K562 (cell line): Measurements from ENCODE around the gene NUFIP1. TPM values are rescaled to one million over a fixed set of nuclear protein-coding genes. Genes with fewer than 3 reads are reported as not detected.

Experiments
- ATAC-seq: fragments of 200-7000 bp; cut with Tn5 transposase; 3 replicates; pipeline ENCODE4 v1.9.1; 2020; ENCODE audit warnings: moderate library complexity
- BruUV-seq: library from RNA; stranded (reverse); fragments of 400-500 nt; replicated peaks from 2 replicates; lab custom pipeline; 2021; lab: Mats Ljungman, UMichigan
- CTCF ChIA-PET: fragments of 300-600 bp; formaldehyde crosslinking; extraction: SDS; loops from one replicate; lab custom pipeline; 2021; ENCODE audit warnings: low intra/inter-chr PET ratio; lab: Yijun Ruan, JAX
- POLR2A ChIA-PET: fragments of 300-600, 350-650 bp; sonication (Branson Sonifier 250); formaldehyde crosslinking; extraction: SDS; loops from one replicate; lab custom pipeline; 2021; ENCODE audit warnings: antibody characterized with exemption, inconsistent platforms; lab: Yijun Ruan, JAX
- DNase-seq, 4 experiments: peaks; one replicate each; pipeline versions ENCODE4 v3.0.0 to v3.0.0-alpha.2; 2011 to 2018; ENCODE audit warnings: low spot score in 3 of 4, mixed read lengths in 3 of 4; ENCODE audit errors: extremely low read depth in 1 of 4
- FAIRE-seq: peaks from 2 replicates; lab custom pipeline; 2011; peaks lifted over from hg19 to GRCh38; lab: Jason Lieb, UNC
- H2AFZ ChIP-seq: 2 replicates; pipeline ENCODE4 v1.6.0; 2011; ENCODE audit warnings: low read depth, low read length, control low read depth, inconsistent platforms
- H3K27ac ChIP-seq: fragments of 200-600 bp; 3 replicates; pipeline ENCODE4 v1.8.0; 2011; ENCODE audit warnings: low read depth, mild to moderate bottlenecking, control low read depth, inconsistent platforms, low read length, moderate library complexity, mixed read lengths; ENCODE audit errors: extremely low read depth
- H3K27me3 ChIP-seq, 2 experiments: fragments of 300-600 bp in 1 of 2; 2 replicates in 1 of 2; 3 replicates in 1 of 2; pipeline versions ENCODE4 v1.6.0 to v1.8.0; 2011; ENCODE audit warnings: inconsistent platforms in 2 of 2, low read length in 2 of 2, mild to moderate bottlenecking in 1 of 2, mixed read lengths in 1 of 2, moderate library complexity in 1 of 2; ENCODE audit not compliant: control insufficient read depth in 2 of 2, insufficient read depth in 2 of 2
- H3K36me3 ChIP-seq: fragments of 300-600 bp; 3 replicates; pipeline ENCODE4 v1.8.0; 2011; ENCODE audit warnings: mild to moderate bottlenecking, low read length, inconsistent platforms; ENCODE audit not compliant: control insufficient read depth, insufficient read depth
- H3K4me1 ChIP-seq, 2 experiments: fragments of 200-600 bp in 1 of 2; replicated peaks in 1 of 2; 2 replicates in 1 of 2; 3 replicates in 1 of 2; pipeline versions ENCODE4 v1.5.1 to v1.8.0; 2011; ENCODE audit warnings: inconsistent platforms in 2 of 2, low read length in 2 of 2, mild to moderate bottlenecking in 1 of 2, mixed read lengths in 1 of 2, moderate library complexity in 1 of 2; ENCODE audit not compliant: control insufficient read depth in 2 of 2, insufficient read depth in 2 of 2
- H3K4me2 ChIP-seq: 2 replicates; pipeline ENCODE4 v1.6.1; 2011; ENCODE audit warnings: low read length, control low read depth, inconsistent platforms, mixed read lengths; ENCODE audit not compliant: insufficient read depth
- H3K4me3 ChIP-seq: fragments of 200-600 bp; sonication (generic), shearing (Covaris generic); 2 replicates; pipeline ENCODE4 v1.5.1; 2016; ENCODE audit warnings: control low read depth, inconsistent platforms
- H3K79me2 ChIP-seq: fragments of 200-600 bp; 3 replicates; pipeline ENCODE4 v1.8.0; 2011; ENCODE audit warnings: low read length, inconsistent platforms; ENCODE audit not compliant: control insufficient read depth, insufficient read depth
- H3K9ac ChIP-seq, 2 experiments: 2 replicates each; pipeline versions ENCODE4 v1.6.0 to v1.6.1; 2011; ENCODE audit warnings: low read depth in 2 of 2, low read length in 2 of 2, control low read depth in 1 of 2, inconsistent platforms in 1 of 2, mild to moderate bottlenecking in 1 of 2, mixed read lengths in 1 of 2; ENCODE audit not compliant: insufficient read depth in 1 of 2
- H3K9me1 ChIP-seq: one replicate; pipeline ENCODE4 v1.6.0; 2011; ENCODE audit warnings: inconsistent platforms, mild to moderate bottlenecking, low read length, moderate library complexity; ENCODE audit not compliant: control insufficient read depth, insufficient read depth
- H3K9me3 ChIP-seq: replicated peaks from 2 replicates; pipeline ENCODE4 v1.5.1; 2011; ENCODE audit warnings: low read depth, low read length, inconsistent platforms; ENCODE audit not compliant: control insufficient read depth, insufficient read depth
- H4K20me1 ChIP-seq: replicated peaks from 2 replicates; pipeline ENCODE4 v1.6.1; 2011; ENCODE audit warnings: low read length, inconsistent platforms, mixed read lengths; ENCODE audit not compliant: control insufficient read depth, insufficient read depth
- ATF7 ChIP-seq: fragments of 450-650 bp; IDR thresholded peaks from 2 replicates; pipeline ENCODE4 v1.7.1; 2014; ENCODE audit warnings: mild to moderate bottlenecking, moderate library complexity
- CHD7 ChIP-seq: fragments of 200-600 bp; sonication (generic); IDR thresholded peaks from one replicate; pipeline ENCODE4 v1.6.1; 2012; ENCODE audit warnings: mild to moderate bottlenecking, low read depth, low read length, inconsistent platforms
- EHMT2 ChIP-seq: fragments of 450-650 bp; IDR thresholded peaks from 2 replicates; pipeline ENCODE4 v1.6.1; 2018; ENCODE audit warnings: antibody characterized with exemption
- MYBL2 ChIP-seq, 2 experiments: fragments of 450-650 bp in 1 of 2; sonication (generic) in 1 of 2; formaldehyde crosslinking in 1 of 2; IDR thresholded peaks; 2 replicates each; pipeline versions ENCODE4 v1.6.1 to v1.8.1; 2017 to 2022; ENCODE audit warnings: borderline replicate concordance in 1 of 2, inconsistent platforms in 1 of 2, low read depth in 1 of 2, mild to moderate bottlenecking in 1 of 2, missing genetic modification reagents in 1 of 2, moderate library complexity in 1 of 2
- NRF1 ChIP-seq, 2 experiments: fragments of 450-650 bp; IDR thresholded peaks in 1 of 2; conservative IDR thresholded peaks in 1 of 2; 2 replicates each; pipeline ENCODE4 v1.6.1; 2014; ENCODE audit warnings: mild to moderate bottlenecking in 2 of 2
- PTTG1 ChIP-seq: fragments of 450-650 bp; IDR thresholded peaks from 2 replicates; pipeline ENCODE4 v1.6.1; 2016; ENCODE audit warnings: low read depth, mild to moderate bottlenecking, missing genetic modification characterization, missing compliant biosample characterization
- SMARCA5 ChIP-seq: fragments of 450-650 bp; IDR thresholded peaks from 2 replicates; pipeline ENCODE4 v1.6.1; 2016
- SMARCB1 ChIP-seq: IDR thresholded peaks from 2 replicates; pipeline ENCODE4 v1.6.1; 2011; ENCODE audit warnings: improper control_type of control experiment, low read depth; ENCODE audit not compliant: insufficient read length
- SREBF2 ChIP-seq: sonication (generic); formaldehyde crosslinking; IDR thresholded peaks from 2 replicates; pipeline ENCODE4 v1.4.0; 2020; ENCODE audit warnings: mild to moderate bottlenecking, missing genetic modification reagents
- THRAP3 ChIP-seq: fragments of 450-650 bp; IDR thresholded peaks from 2 replicates; pipeline ENCODE4 v1.6.1; 2016; ENCODE audit warnings: mild to moderate bottlenecking, inconsistent platforms, borderline replicate concordance
- ZBTB7A ChIP-seq: IDR thresholded peaks from 2 replicates; pipeline ENCODE4 v1.6.1; 2011; ENCODE audit warnings: low read depth, mild to moderate bottlenecking, low read length, moderate library complexity, borderline replicate concordance; ENCODE audit not compliant: control insufficient read depth
- ZNF324 ChIP-seq: fragments of 250-450 bp; sonication (Bioruptor Pico); IDR thresholded peaks from 2 replicates; pipeline ENCODE4 v1.4.0; 2020; ENCODE audit warnings: mild to moderate bottlenecking
- ZNF586 ChIP-seq: fragments of 450-650 bp; formaldehyde crosslinking; conservative IDR thresholded peaks from 2 replicates; pipeline ENCODE4 v1.4.0; 2020; ENCODE audit warnings: mild to moderate bottlenecking, moderate library complexity
- ZNF830 ChIP-seq: fragments of 250-450 bp; sonication (Bioruptor Pico); IDR thresholded peaks from 2 replicates; pipeline ENCODE4 v1.5.0; 2021; ENCODE audit warnings: mild to moderate bottlenecking
- WGBS: fragments of 100-300 bp; shearing (Covaris generic); methylation state at CpG from one replicate; pipeline ENCODE4 v1.1.6; 2016; ENCODE audit warnings: low coverage, mixed read lengths; ENCODE audit not compliant: insufficient coverage; ENCODE audit errors: missing lambda C conversion rate; 5-methylcytosine and 5-hydroxymethylcytosine counted together
- in situ Hi-C: fragments of 300-500 bp; cut with MboI; formaldehyde crosslinking; loops from 4 replicates; pipeline ENCODE4 v1.15.0; 2018; ENCODE audit warnings: inconsistent platforms, mixed read lengths
- intact Hi-C: fragments of 100-400 bp; cut with micrococcal nuclease; formaldehyde crosslinking; loops from 2 replicates; pipeline ENCODE4 v1.14.2; 2022
- polyA plus RNA-seq, 8 experiments: library from polyadenylated mRNA; depleted of rRNA in 4 of 8; stranded (reverse) in 5 of 8; unstranded in 3 of 8; fragments of >200 nt; fragmentation: Nextera tagmentation in 2 of 8; fragmentation: Illumina TruSeq in 1 of 8; extraction: Ambion mirVana in 2 of 8; extraction: Trizol in 1 of 8; gene quantifications; 2 replicates each; pipeline versions ENCODE4 v1.2.1 to v1.2.3, GENCODE V29; 2011 to 2014; ENCODE audit warnings: inconsistent platforms in 1 of 8, missing spikeins in 1 of 8
- total RNA-seq, 7 experiments: library from RNA; depleted of rRNA in 6 of 7; stranded (reverse); fragments of >200 nt in 6 of 7; fragmentation: Illumina TruSeq in 2 of 7; extraction: Trizol in 2 of 7; gene quantifications; 2 replicates each; pipeline versions ENCODE4 v1.2.1 to v1.2.3, GENCODE V29; 2011 to 2021; ENCODE audit warnings: low replicate concordance in 1 of 7

NUFIP1 gene
- total and polyA plus RNA-seq, 9 of the 15 experiments (the other 6 are each of a cell fraction or from before 2014, with no cell fraction given), result 2.6 to 9.7 (median 4.1) TPM

GRCh38 chr13:44908266-44908665 lies 81.0 kb downstream of the NUFIP1 start:
- WGBS, result 0% methylated on average over 1 of the region's 1 CpG
- Histone ChIP-seq H3K4me2 (no peak overlapping the region), H3K79me2 (no peaks in the 10 kb centered on the region), H3K36me3 (no peaks in the 10 kb centered on the region), H3K9me1 (no peaks in the 10 kb centered on the region), H3K9ac (no peak overlapping the region), H3K4me3 (no peak overlapping the region), H3K27me3 (peaks cover 15 to 32% of the 10 kb centered on the region in 2 experiments; a peak in 4 of 5 replicates), H3K27ac (no peak overlapping the region), H3K4me1 (no peaks in the 10 kb centered on the region), H3K9me3 (no peaks in the 10 kb centered on the region), H2AFZ (no peak overlapping the region), H4K20me1 (no peaks in the 10 kb centered on the region)
- no peak for DNase-seq
- BruUV-seq, result no TSS peak
- CTCF ChIA-PET, result no interaction called here
- intact Hi-C loops, result no loop called here
- no peak for ATAC-seq
- in situ Hi-C loops, result no loop called here
- POLR2A ChIA-PET, result no interaction called here
- FAIRE-seq, result no peak
- no peak for TF ChIP-seq ZNF324 (CRISPR knock-in tag)
- TF ChIP-seq SMARCB1, result no peak
- no peak for TF ChIP-seq MYBL2 (IDR thresholded peaks at IDR 0.05; ENCODE audit: low read depth)
- no peak for TF ChIP-seq MYBL2 (CRISPR knock-in tag; IDR thresholded peaks at IDR 0.05; ENCODE audit: borderline replicate concordance)
- no peak for TF ChIP-seq ATF7
- TF ChIP-seq CHD7, result no peak
- no peak for TF ChIP-seq NRF1 (conservative IDR thresholded peaks at IDR 0.05 in 1 of 2, IDR thresholded peaks at IDR 0.05 in 1 of 2)
- TF ChIP-seq THRAP3, result no peak
- TF ChIP-seq PTTG1 (tag), result no peak
- TF ChIP-seq SMARCA5, result no peak
- no peak for TF ChIP-seq ZNF586 (CRISPR knock-in tag)
- no peak for TF ChIP-seq ZNF830 (CRISPR knock-in tag)
- no peak for TF ChIP-seq SREBF2 (CRISPR knock-in tag)
- TF ChIP-seq EHMT2, result no peak
- TF ChIP-seq ZBTB7A, result no peak
